ENCODE measurements around the gene NCKAP5L. TPM values are rescaled to one million over a fixed set of nuclear protein-coding genes. Genes with fewer than 3 reads are reported as not detected.
"Not testable (repeated sequence)": the region's sequence is repeated elsewhere in the genome, so short reads cannot be mapped to it uniquely, and the experiment has no call there.

The NCKAP5L gene
- polyA plus RNA-seq, 1 donor, result 9.7 TPM

GRCh38 chr12:49864798-49865090 is 36.5 kb upstream of the NCKAP5L start:
- no CpG with 5 or more reads among the region's 2 CpGs for WGBS (ENCODE audit: insufficient coverage, low lambda C conversion rate)
- Histone ChIP-seq H3K4me1 (ENCODE audit: control insufficient read depth, insufficient read depth, low read length) (peaks cover 25% of the 10 kb centered on the region), H3K36me3 (ENCODE audit: control insufficient read depth, insufficient read depth, low read length) (no peaks in the 10 kb centered on the region), H3K9me3 (ENCODE audit: control insufficient read depth, low read depth, low read length) (peaks cover 3% of the 10 kb centered on the region), H3K27me3 (ENCODE audit: control insufficient read depth, insufficient read depth, low read length) (peaks cover 2% of the 10 kb centered on the region), H3K27ac (ENCODE audit: low read length) (no peak overlapping the region), H3K4me3 (ENCODE audit: low read length) (no peak overlapping the region)
- no peak for DNase-seq

- no CpG with 5 or more reads among the region's 17 CpGs for WGBS (ENCODE audit: insufficient coverage, low lambda C conversion rate)
- DNase-seq, result no peak
- Histone ChIP-seq H3K36me3 (ENCODE audit: control insufficient read depth, insufficient read depth, low read length) (no peaks in the 10 kb centered on the region), H3K27ac (ENCODE audit: low read length) (no peak overlapping the region), H3K27me3 (ENCODE audit: control insufficient read depth, insufficient read depth, low read length) (peaks cover 2% of the 10 kb centered on the region), H3K9me3 (ENCODE audit: control insufficient read depth, low read depth, low read length) (peaks cover 3% of the 10 kb centered on the region), H3K4me1 (ENCODE audit: control insufficient read depth, insufficient read depth, low read length) (peaks cover 19% of the 10 kb centered on the region), H3K4me3 (ENCODE audit: low read length) (no peak overlapping the region)
Observed at GRCh38 chr12:49863946-49864797, 36.0 kb upstream of the NCKAP5L start.

- not testable (repeated sequence) for H3K36me3 ChIP-seq (ENCODE audit: control insufficient read depth, insufficient read depth, low read length); H3K4me3 ChIP-seq (ENCODE audit: low read length); H3K4me1 ChIP-seq (ENCODE audit: control insufficient read depth, insufficient read depth, low read length); H3K27me3 ChIP-seq (ENCODE audit: control insufficient read depth, insufficient read depth, low read length); H3K9me3 ChIP-seq (ENCODE audit: control insufficient read depth, low read depth, low read length); DNase-seq; H3K27ac ChIP-seq (ENCODE audit: low read length)
- WGBS (ENCODE audit: insufficient coverage, low lambda C conversion rate), result no CpG with 5 or more reads among the region's 31 CpGs
Observed at GRCh38 chr12:49860921-49861320, 32.7 kb upstream of the NCKAP5L start.

- not testable (repeated sequence) for H3K27ac ChIP-seq (ENCODE audit: low read length); DNase-seq
- WGBS (ENCODE audit: insufficient coverage, low lambda C conversion rate), result no CpG with 5 or more reads among the region's 4 CpGs
Observed at GRCh38 chr12:49855890-49856289, 27.7 kb upstream of the NCKAP5L start.

GRCh38 chr12:49854976-49855375 is 26.8 kb upstream of the NCKAP5L start:
- Histone ChIP-seq H3K9me3 (ENCODE audit: control insufficient read depth, low read depth, low read length) (peaks cover 1% of the 10 kb centered on the region), H3K27me3 (ENCODE audit: control insufficient read depth, insufficient read depth, low read length) (peaks cover 15% of the 10 kb centered on the region), H3K4me1 (ENCODE audit: control insufficient read depth, insufficient read depth, low read length) (no peaks in the 10 kb centered on the region), H3K4me3 (ENCODE audit: low read length) (no peak overlapping the region), H3K36me3 (ENCODE audit: control insufficient read depth, insufficient read depth, low read length) (no peaks in the 10 kb centered on the region), H3K27ac (ENCODE audit: low read length) (no peak overlapping the region)
- DNase-seq, result no peak
- whole genome bisulfite sequencing (ENCODE audit: insufficient coverage, low lambda C conversion rate), result 67% methylated on average over 1 of the region's 4 CpGs

More at GRCh38 chr12:49855890-49856289, 27.7 kb upstream of the NCKAP5L start:
- H3K36me3 ChIP-seq (ENCODE audit: control insufficient read depth, insufficient read depth, low read length); H3K4me1 ChIP-seq (ENCODE audit: control insufficient read depth, insufficient read depth, low read length); H3K4me3 ChIP-seq (ENCODE audit: low read length); H3K9me3 ChIP-seq (ENCODE audit: control insufficient read depth, low read depth, low read length): not testable (repeated sequence)
- peaks cover 11% of the 10 kb centered on the region for H3K27me3 ChIP-seq (ENCODE audit: control insufficient read depth, insufficient read depth, low read length)

- WGBS (ENCODE audit: insufficient coverage, low lambda C conversion rate), result no CpG with 5 or more reads among the region's 2 CpGs
- Histone ChIP-seq H3K27me3 (ENCODE audit: control insufficient read depth, insufficient read depth, low read length) (peaks cover 23% of the 10 kb centered on the region), H3K36me3 (ENCODE audit: control insufficient read depth, insufficient read depth, low read length) (no peaks in the 10 kb centered on the region)
Observed at GRCh38 chr12:49853671-49854070, 25.5 kb upstream of the NCKAP5L start.

GRCh38 chr12:49847161-49847560 is 18.9 kb upstream of the NCKAP5L start:
- H3K4me1 ChIP-seq (ENCODE audit: control insufficient read depth, insufficient read depth, low read length), result peaks cover 4% of the 10 kb centered on the region
- H3K4me3 ChIP-seq (ENCODE audit: low read length), result no peak overlapping the region
- WGBS (ENCODE audit: insufficient coverage, low lambda C conversion rate), result no CpG with 5 or more reads among the region's 2 CpGs
- H3K27ac ChIP-seq (ENCODE audit: low read length), result no peak overlapping the region
- no peaks in the 10 kb centered on the region for H3K36me3 ChIP-seq (ENCODE audit: control insufficient read depth, insufficient read depth, low read length)
- no peaks in the 10 kb centered on the region for H3K9me3 ChIP-seq (ENCODE audit: control insufficient read depth, low read depth, low read length)
- H3K27me3 ChIP-seq (ENCODE audit: control insufficient read depth, insufficient read depth, low read length), result peaks cover 17% of the 10 kb centered on the region
- no peak for DNase-seq

More at GRCh38 chr12:49853671-49854070, 25.5 kb upstream of the NCKAP5L start:
- Histone ChIP-seq H3K4me3 (ENCODE audit: low read length) (no peak overlapping the region), H3K9me3 (ENCODE audit: control insufficient read depth, low read depth, low read length) (no peaks in the 10 kb centered on the region), H3K4me1 (ENCODE audit: control insufficient read depth, insufficient read depth, low read length) (no peaks in the 10 kb centered on the region), H3K27ac (ENCODE audit: low read length) (no peak overlapping the region)
- no peak for DNase-seq

GRCh38 chr12:49846032-49846431 is 17.8 kb upstream of the NCKAP5L start:
- peaks cover 10% of the 10 kb centered on the region for H3K4me1 ChIP-seq (ENCODE audit: control insufficient read depth, insufficient read depth, low read length)
- no peaks in the 10 kb centered on the region for H3K9me3 ChIP-seq (ENCODE audit: control insufficient read depth, low read depth, low read length)
- H3K4me3 ChIP-seq (ENCODE audit: low read length), result no peak overlapping the region
- no peak for DNase-seq
- WGBS (ENCODE audit: insufficient coverage, low lambda C conversion rate), result 100% methylated on average over 1 of the region's 2 CpGs
- peaks cover 17% of the 10 kb centered on the region for H3K27me3 ChIP-seq (ENCODE audit: control insufficient read depth, insufficient read depth, low read length)
- H3K27ac ChIP-seq (ENCODE audit: low read length), result no peak overlapping the region
- H3K36me3 ChIP-seq (ENCODE audit: control insufficient read depth, insufficient read depth, low read length), result no peaks in the 10 kb centered on the region

GRCh38 chr12:49843876-49844437 is 15.7 kb upstream of the NCKAP5L start:
- Histone ChIP-seq H3K27ac (ENCODE audit: low read length) (no peak overlapping the region), H3K27me3 (ENCODE audit: control insufficient read depth, insufficient read depth, low read length) (peaks cover 8% of the 10 kb centered on the region), H3K9me3 (ENCODE audit: control insufficient read depth, low read depth, low read length) (no peaks in the 10 kb centered on the region), H3K36me3 (ENCODE audit: control insufficient read depth, insufficient read depth, low read length) (no peaks in the 10 kb centered on the region), H3K4me1 (ENCODE audit: control insufficient read depth, insufficient read depth, low read length) (peaks cover 10% of the 10 kb centered on the region), H3K4me3 (ENCODE audit: low read length) (no peak overlapping the region)
- whole genome bisulfite sequencing (ENCODE audit: insufficient coverage, low lambda C conversion rate), result 100% methylated on average over 1 of the region's 4 CpGs
- no peak for DNase-seq

- H3K4me1 ChIP-seq (ENCODE audit: control insufficient read depth, insufficient read depth, low read length), result peaks cover 10% of the 10 kb centered on the region
- peak overlapping the region; percentile 68 for H3K4me3 ChIP-seq (ENCODE audit: low read length)
- no peak for DNase-seq
- H3K27ac ChIP-seq (ENCODE audit: low read length), result peak overlapping the region; percentile 89
- peaks cover 5% of the 10 kb centered on the region for H3K27me3 ChIP-seq (ENCODE audit: control insufficient read depth, insufficient read depth, low read length)
- no peaks in the 10 kb centered on the region for H3K9me3 ChIP-seq (ENCODE audit: control insufficient read depth, low read depth, low read length)
- no peaks in the 10 kb centered on the region for H3K36me3 ChIP-seq (ENCODE audit: control insufficient read depth, insufficient read depth, low read length)
- no CpG with 5 or more reads among the region's 7 CpGs for WGBS (ENCODE audit: insufficient coverage, low lambda C conversion rate)
Observed at GRCh38 chr12:49843411-49843810, 15.2 kb upstream of the NCKAP5L start.

Data from large intestine (tissue), 3 donors.